Liver (tissue), 3 donors: ENCODE results near the gene RGS14.

Source experiments
- ATF3 ChIP-seq: IDR thresholded peaks from 2 replicates; pipeline ENCODE4 v1.6.1; 2016; ENCODE audit warnings: antibody characterized with exemption
- CTCF ChIP-seq: fragments of 150-350 bp; IDR thresholded peaks from 2 replicates; pipeline ENCODE4 v1.5.1; 2017; ENCODE audit warnings: improper control_type of control experiment, low read depth, low read length; ENCODE audit not compliant: missing input control
- EGR1 ChIP-seq, 2 donors: IDR thresholded peaks; 2 replicates each; pipeline ENCODE4 v1.6.1; 2016 to 2018; ENCODE audit warnings: antibody characterized with exemption in 2 of 2, low read depth in 2 of 2
- FOXA1 ChIP-seq: IDR thresholded peaks from 2 replicates; pipeline ENCODE4 v1.6.1; 2016; ENCODE audit warnings: antibody characterized with exemption
- GABPA ChIP-seq, 2 donors: IDR thresholded peaks in 1 of 2; conservative IDR thresholded peaks in 1 of 2; 2 replicates each; pipeline ENCODE4 v1.6.1; 2016; ENCODE audit warnings: antibody characterized with exemption in 2 of 2, mild to moderate bottlenecking in 1 of 2, moderate library complexity in 1 of 2
- JUND ChIP-seq, 2 donors: IDR thresholded peaks; 2 replicates each; pipeline ENCODE4 v1.6.1; 2016; ENCODE audit warnings: antibody characterized with exemption in 2 of 2
- RAD21 ChIP-seq, 2 donors: IDR thresholded peaks; 2 replicates each; pipeline ENCODE4 v1.6.1; 2016; ENCODE audit warnings: antibody characterized with exemption in 2 of 2, mild to moderate bottlenecking in 2 of 2
- REST ChIP-seq: IDR thresholded peaks from 2 replicates; pipeline ENCODE4 v1.6.1; 2016; ENCODE audit warnings: antibody characterized with exemption, mild to moderate bottlenecking
- SP1 ChIP-seq: IDR thresholded peaks from 2 replicates; pipeline ENCODE4 v1.6.1; 2018; ENCODE audit warnings: antibody characterized with exemption, mild to moderate bottlenecking
- TAF1 ChIP-seq: conservative IDR thresholded peaks from 2 replicates; pipeline ENCODE4 v1.6.1; 2016; ENCODE audit warnings: antibody characterized with exemption, mild to moderate bottlenecking
- YY1 ChIP-seq: IDR thresholded peaks from 2 replicates; pipeline ENCODE4 v1.6.1; 2016; ENCODE audit warnings: antibody characterized with exemption, mild to moderate bottlenecking
- ZBTB33 ChIP-seq: IDR thresholded peaks from 2 replicates; pipeline ENCODE4 v1.6.1; 2016; ENCODE audit warnings: antibody characterized with exemption
- donor health status: healthy.
- donor health status: healthy.

GRCh38 chr5:177367323-177367848, 9.7 kb downstream of the RGS14 start:
- TF ChIP-seq CTCF, result no peak
- no peak for TF ChIP-seq YY1
- TF ChIP-seq SP1, result no peak
- TF ChIP-seq GABPA (IDR thresholded peaks at IDR 0.05 in 1 of 2, conservative IDR thresholded peaks at IDR 0.05 in 1 of 2), result no peak
- no peak for TF ChIP-seq REST
- TF ChIP-seq RAD21 (IDR thresholded peaks at IDR 0.05), result no peak
- TF ChIP-seq EGR1 (IDR thresholded peaks at IDR 0.05; ENCODE audit: low read depth in 2 of 2), result no peak
- no peak for TF ChIP-seq ATF3
- no peak for TF ChIP-seq TAF1
- no peak for TF ChIP-seq JUND (IDR thresholded peaks at IDR 0.05)
- no peak for TF ChIP-seq FOXA1
- TF ChIP-seq ZBTB33, result no peak
